T follicular helper cell (primary cell): ENCODE measurements around the gene WDR33.

ENCODE experiments used
- DNase-seq: peaks from one replicate; pipeline ENCODE4 v3.0.0-alpha.2; 2020; ENCODE audit warnings: low read depth

WDR33 gene

GRCh38 chr2:127695491-127696472, 115.2 kb downstream of the WDR33 start:
- DNase-seq: peak; percentile 12

GRCh38 chr2:127694986-127695385, 116.0 kb downstream of the WDR33 start:
- no peak for DNase-seq

GRCh38 chr2:127690696-127691095, 120.3 kb downstream of the WDR33 start:
- no peak for DNase-seq

- DNase-seq: no peak
Observed at GRCh38 chr2:127688405-127688804, 122.6 kb downstream of the WDR33 start.

DNA sequence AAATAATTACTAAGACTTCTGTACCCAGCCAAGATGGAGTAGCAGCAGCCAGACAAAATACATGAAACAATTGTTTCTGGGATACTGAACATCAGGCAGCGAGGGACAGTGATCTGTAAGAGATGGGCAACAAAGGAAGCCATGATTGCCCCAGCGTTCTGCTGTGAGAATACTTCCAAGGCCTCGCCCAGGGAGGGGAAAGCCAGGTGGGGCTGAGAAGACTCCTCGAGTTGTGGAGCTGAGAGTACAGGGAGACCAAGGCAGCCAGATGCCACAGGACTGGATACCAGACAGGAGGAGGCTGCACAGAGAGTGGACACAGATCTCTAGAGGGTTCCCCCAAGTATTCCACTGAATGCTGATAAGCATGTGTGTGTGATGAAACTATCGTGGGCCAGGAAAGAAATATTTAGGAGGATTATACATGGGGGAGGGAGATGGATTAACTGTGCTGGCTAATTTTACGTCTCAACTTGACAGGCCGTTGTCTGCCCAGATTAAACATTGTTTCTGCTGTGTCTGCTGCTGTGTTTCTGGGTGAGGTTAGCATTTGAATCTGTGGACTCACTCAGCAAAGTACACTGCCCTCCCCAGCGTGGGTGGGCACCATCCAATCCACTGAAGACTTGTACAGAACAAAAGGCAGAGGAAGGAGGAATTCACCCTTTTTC, 125.4 kb downstream of the WDR33 start:
- DNase-seq: no peak

GRCh38 chr2:127683757-127684156, 127.2 kb downstream of the WDR33 start:
- no peak for DNase-seq

GRCh38 chr2:127683056-127683455, 127.9 kb downstream of the WDR33 start:
- DNase-seq: no peak

DNA sequence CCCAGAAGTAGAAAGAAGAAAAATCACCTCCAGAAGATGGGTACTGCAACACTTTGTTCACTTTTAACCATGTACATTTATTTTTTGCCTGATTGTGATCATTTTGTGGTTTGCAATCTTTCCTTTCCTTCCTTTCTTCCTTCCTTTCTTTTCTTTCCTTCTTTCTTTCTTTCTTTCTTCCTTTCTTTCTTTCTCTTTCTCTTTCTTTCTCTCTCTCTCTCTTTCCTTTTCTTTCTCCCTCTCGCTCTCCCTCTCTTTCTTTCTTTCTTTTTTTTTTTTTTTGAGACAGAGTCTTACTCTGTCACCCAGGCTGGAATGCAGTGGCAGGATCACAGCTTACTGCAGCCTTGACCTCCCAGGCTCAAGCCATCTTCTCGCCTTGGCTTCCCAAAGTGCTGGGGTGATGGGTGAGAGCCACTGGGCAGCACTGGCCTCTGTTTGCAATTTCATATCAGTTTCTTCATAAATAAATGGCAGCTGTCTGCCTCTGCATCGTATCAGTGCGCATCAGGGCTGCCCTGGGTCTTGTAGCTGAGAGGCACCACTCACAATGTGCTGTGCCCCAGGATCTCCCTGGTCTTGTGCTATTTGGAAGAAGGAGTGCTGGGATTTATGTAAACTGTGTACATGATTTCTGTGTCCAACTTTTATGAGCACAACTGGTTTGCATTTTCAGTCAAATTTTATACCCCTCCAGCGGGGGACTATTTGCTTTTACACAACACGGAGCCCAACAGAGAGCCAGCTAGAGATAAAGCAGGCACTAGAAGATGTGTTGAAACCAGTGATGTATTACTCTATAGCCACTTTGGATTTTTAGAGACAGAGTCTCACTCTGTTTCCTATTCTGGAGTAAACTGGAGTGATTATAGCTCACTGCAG, 128.8 kb downstream of the WDR33 start:
- no peak for DNase-seq

GRCh38 chr2:127681288-127681804, 129.6 kb downstream of the WDR33 start:
- no peak for DNase-seq

GRCh38 chr2:127680706-127681287, 130.2 kb downstream of the WDR33 start:
- no peak for DNase-seq

DNA sequence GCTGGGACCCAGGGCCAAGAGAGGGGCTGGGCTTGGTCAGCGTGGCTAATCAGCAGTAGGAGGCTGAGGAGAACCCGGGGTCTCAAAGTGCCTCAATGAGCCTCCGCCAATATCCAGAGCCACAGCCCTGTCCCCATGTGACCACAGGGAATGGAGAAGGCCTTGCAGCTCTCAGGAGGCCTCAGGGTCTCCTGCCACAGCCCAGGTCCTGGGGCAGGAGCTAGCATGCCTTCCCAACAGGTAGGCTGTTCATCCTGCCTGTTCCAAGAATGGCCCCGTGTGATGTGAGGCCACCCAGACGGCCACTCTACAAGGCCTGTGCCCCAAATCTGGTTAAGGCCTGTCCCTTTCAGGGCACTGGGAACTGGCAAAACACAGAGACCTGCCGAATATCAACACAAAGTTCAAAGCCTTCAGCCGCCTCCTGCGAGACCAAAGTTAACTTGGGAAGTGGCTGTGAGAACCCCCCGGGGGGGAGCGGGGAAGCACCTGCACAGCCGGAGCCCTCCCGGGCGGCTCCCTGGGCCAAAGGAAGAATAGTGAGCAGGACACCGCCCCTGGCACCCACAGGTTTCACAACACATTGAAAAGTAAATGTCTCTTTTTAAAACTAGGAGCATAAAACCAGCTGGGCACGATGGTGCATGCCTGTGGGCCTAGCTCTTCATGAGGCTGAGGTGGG, 131.2 kb downstream of the WDR33 start:
- no peak for DNase-seq

DNA sequence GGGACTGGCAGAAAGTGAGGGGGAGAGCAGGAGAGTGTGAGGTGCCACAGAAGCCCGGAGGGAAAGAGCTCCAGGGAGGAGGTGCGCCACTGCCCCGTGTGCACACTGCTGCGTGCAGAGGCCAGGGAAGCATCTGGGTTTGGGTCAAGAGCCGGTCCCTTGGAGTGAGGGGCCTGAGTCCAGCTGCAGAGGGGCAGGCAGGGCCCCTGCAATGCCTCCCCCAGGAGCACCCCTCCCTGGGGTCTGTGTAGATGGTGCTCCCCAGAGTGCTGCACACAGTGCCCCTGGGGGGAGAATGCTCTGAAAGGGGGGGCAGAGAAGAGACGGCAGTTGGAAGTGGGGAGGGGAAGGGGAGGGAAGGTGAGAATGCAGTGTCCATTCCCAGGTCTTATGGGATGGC, 132.0 kb downstream of the WDR33 start:
- no peak for DNase-seq

DNA sequence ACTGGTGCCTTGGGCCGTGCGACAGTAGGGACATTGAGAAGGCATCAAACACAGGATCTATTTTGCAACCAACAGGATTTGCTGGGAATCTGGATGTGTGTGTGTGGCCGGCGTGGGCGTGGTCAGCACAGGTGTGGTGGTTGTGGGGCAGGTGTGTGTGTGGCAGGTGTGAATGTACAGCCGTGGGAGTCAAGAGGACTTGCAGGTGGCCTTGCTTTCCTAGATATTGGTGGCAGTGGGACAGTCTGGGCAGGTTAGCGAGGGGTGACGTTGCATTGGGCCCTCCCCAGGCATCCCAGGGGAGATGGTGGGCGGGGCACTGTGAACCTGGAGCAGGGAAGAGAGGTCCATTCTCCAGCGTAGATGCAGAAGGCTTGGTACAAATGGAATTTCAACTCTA, 132.4 kb downstream of the WDR33 start:
- no peak for DNase-seq

- no peak for DNase-seq
Observed at GRCh38 chr2:127676906-127677305, 134.1 kb downstream of the WDR33 start.

DNA sequence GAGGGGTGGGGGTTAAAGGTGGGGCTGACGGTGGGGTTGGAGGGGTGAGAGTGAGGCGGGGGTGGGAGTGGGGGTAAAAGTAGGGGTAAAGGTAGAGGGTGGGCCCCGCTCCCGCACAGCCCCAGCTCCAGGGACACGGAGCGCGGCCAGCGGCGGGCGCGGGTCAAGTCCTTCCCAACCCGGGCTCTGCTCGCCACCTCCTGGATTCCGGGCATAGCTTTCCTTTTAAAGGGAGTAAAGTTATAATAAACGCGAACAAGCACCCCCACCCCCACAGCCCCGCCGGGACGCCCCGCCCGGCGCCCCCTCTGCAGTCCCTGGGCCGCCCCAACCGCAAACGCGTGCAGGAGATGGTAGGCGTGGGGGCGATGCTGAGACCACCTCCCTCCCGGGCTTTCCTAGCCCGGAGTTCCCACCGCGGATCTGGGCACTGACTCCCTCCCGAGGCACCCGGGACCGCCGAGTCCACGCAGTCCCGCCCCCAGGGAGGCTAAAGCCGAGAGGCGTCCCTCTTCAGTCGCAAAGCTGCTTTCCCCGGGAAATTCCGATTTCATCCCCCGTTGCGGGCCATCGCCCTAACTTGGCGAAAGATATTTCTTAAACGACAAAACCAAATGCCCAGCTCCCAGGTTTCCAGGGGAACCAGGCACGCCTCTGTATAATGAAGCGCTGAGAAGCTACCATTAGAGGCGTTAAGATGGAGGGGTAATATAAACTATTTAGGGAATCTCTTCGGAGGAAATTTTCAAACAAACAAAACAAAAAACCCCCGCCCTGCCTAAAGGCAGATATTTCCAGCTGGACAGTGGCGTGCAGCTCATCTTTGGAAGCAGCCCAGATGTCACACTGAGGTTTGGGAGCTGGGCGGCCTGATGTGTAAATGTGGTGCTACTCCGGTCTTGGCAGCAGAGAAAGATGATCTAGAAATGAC, 135.4 kb downstream of the WDR33 start, which contains the start of gene LIMS2:
LIMS2 (minus strand) TSS at position 200 of the 931 bp plus-strand sequence. CDS start 506 bp downstream, outside the sequence.
- DNase-seq: no peak

GRCh38 chr2:127674241-127675209, 136.4 kb downstream of the WDR33 start:
- no peak for DNase-seq

DNA sequence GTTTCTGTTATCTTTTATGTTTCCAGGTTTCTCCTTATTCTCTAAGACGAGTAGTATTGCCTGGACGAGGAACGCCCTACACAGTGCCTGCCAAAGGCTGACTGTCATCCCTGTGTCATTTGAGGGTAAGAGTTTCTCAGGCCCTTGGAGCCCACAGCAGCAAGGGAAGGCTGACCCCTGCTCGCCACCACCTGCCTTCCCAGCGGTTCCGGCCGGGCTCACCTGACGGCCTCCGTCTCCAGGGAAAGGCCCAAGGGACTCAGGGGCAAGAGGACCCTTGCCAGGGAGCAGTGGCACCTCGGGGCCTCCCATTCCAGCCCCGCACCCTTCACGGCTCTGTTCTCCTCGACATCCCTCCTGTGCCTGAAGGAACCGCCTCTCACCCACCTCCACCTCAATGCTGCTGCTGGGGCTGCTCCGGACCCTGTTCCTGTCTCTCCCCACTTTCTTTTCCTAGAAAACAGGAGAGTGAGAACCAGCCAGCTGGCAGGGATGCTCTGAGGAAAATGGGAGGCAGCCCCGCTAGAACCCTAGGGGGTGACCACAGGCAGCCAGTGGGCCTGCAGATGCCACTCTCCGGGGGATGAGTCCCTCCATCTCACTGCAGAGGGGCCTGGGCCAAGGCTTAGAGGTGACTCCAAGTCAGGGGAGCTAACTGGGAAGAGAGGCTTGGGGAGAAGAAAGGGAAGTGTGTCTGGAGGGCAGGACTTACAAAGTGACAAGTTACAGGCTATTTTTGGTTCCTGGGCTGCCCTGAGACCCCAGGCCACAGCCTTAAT, 137.5 kb downstream of the WDR33 start:
- DNase-seq: no peak
